GM19455 (cell line): Measurements from ENCODE around the gene TGFB2.

Experiments
- ATAC-seq: cut with Tn5 transposase; IDR thresholded peaks from one replicate; pipeline ENCODE4 v1.9.1; 2021; ENCODE audit not compliant: unreplicated experiment

Gene TGFB2

GRCh38 chr1:218421531-218421930 lies 76.4 kb downstream of the TGFB2 start:
- ATAC-seq: no peak

GRCh38 chr1:218424502-218424901 lies 79.4 kb downstream of the TGFB2 start:
- no peak for ATAC-seq

- ATAC-seq: no peak
These were observed 80.7 kb downstream of the TGFB2 start for GRCh38 chr1:218425647-218426342.

GRCh38 chr1:218426343-218426657 lies 81.2 kb downstream of the TGFB2 start:
- no peak for ATAC-seq

- ATAC-seq: no peak
These were observed 84.2 kb downstream of the TGFB2 start for GRCh38 chr1:218429301-218429700.

- ATAC-seq: no peak
These were observed 85.2 kb downstream of the TGFB2 start for GRCh38 chr1:218430346-218430745.

- no peak for ATAC-seq
These were observed 85.7 kb downstream of the TGFB2 start for GRCh38 chr1:218430822-218431221.

GRCh38 chr1:218431476-218431875 lies 86.3 kb downstream of the TGFB2 start:
- ATAC-seq: no peak

GRCh38 chr1:218433744-218434143 lies 88.6 kb downstream of the TGFB2 start:
- no peak for ATAC-seq

GRCh38 chr1:218435528-218435927 lies 90.4 kb downstream of the TGFB2 start:
- ATAC-seq: no peak

GRCh38 chr1:218436346-218436745 lies 91.2 kb downstream of the TGFB2 start:
- no peak for ATAC-seq

- ATAC-seq: no peak
These were observed 91.9 kb downstream of the TGFB2 start for GRCh38 chr1:218436997-218437396.

- ATAC-seq: no peak
These were observed 94.6 kb downstream of the TGFB2 start for GRCh38 chr1:218439541-218440295.

GRCh38 chr1:218443255-218443654 lies 98.1 kb downstream of the TGFB2 start:
- no peak for ATAC-seq

- ATAC-seq: no peak
These were observed 99.0 kb downstream of the TGFB2 start for GRCh38 chr1:218444173-218444572.

GRCh38 chr1:218444588-218444987 lies 99.5 kb downstream of the TGFB2 start:
- no peak for ATAC-seq

- ATAC-seq: no peak
These were observed 102.0 kb downstream of the TGFB2 start for GRCh38 chr1:218447010-218447689.

- ATAC-seq: no peak
These were observed 106.3 kb downstream of the TGFB2 start for GRCh38 chr1:218451415-218451814.

GRCh38 chr1:218454700-218455282 lies 109.7 kb downstream of the TGFB2 start:
- no peak for ATAC-seq

- ATAC-seq: no peak
These were observed 111.3 kb downstream of the TGFB2 start for GRCh38 chr1:218456444-218456843.

- ATAC-seq: no peak
These were observed 114.3 kb downstream of the TGFB2 start for GRCh38 chr1:218459450-218459849.
